WERI-Rb-1 (cell line): ENCODE results near the gene IRS4.

ENCODE experiments used
- DNase-seq: peaks from one replicate; pipeline ENCODE4 v3.0.0-alpha.2; 2020
- H3K27ac ChIP-seq: fragments of 250-450 bp; sonication (Bioruptor Pico); 2 replicates; pipeline ENCODE4 v1.5.1; 2020; ENCODE audit warnings: mild to moderate bottlenecking, moderate library complexity
- H3K27me3 ChIP-seq: fragments of 250-450 bp; sonication (Bioruptor Pico); 2 replicates; pipeline ENCODE4 v1.5.1; 2021; ENCODE audit warnings: mild to moderate bottlenecking, low read depth, moderate library complexity; ENCODE audit not compliant: insufficient read depth, severe bottlenecking
- H3K36me3 ChIP-seq: fragments of 250-450 bp; sonication (Bioruptor Pico); 2 replicates; pipeline ENCODE4 v1.5.1; 2020; ENCODE audit warnings: mild to moderate bottlenecking, moderate library complexity
- H3K4me3 ChIP-seq: 2 replicates; pipeline ENCODE4 v1.5.1; 2011; ENCODE audit warnings: low read depth, mild to moderate bottlenecking, control low read depth, low read length
- H3K9me3 ChIP-seq: fragments of 250-450 bp; sonication (Bioruptor Pico); 2 replicates; pipeline ENCODE4 v1.5.1; 2021; ENCODE audit warnings: mild to moderate bottlenecking, moderate library complexity; ENCODE audit not compliant: severe bottlenecking
- CTCF ChIP-seq: IDR thresholded peaks from 2 replicates; pipeline ENCODE4 v1.5.1; 2011; ENCODE audit warnings: low read depth, mild to moderate bottlenecking, control low read depth, inconsistent platforms, low read length

Gene IRS4

GRCh38 chrX:108735679-108736508, 469 bp downstream of the IRS4 start:
- no peak overlapping the region for H3K27ac ChIP-seq
- H3K4me3 ChIP-seq: no peak overlapping the region
- H3K27me3 ChIP-seq: peaks cover 82% of the 10 kb centered on the region
- TF ChIP-seq CTCF: no peak
- H3K9me3 ChIP-seq: no peaks in the 10 kb centered on the region
- no peak for DNase-seq
- no peaks in the 10 kb centered on the region for H3K36me3 ChIP-seq

- H3K4me3 ChIP-seq: no peak overlapping the region
Observed at GRCh38 chrX:108735091-108735678, 1.2 kb downstream of the IRS4 start.

GRCh38 chrX:108734426-108734825, 1.9 kb downstream of the IRS4 start:
- Histone ChIP-seq H3K27ac (no peak overlapping the region), H3K27me3 (peaks cover 79% of the 10 kb centered on the region), H3K9me3 (no peaks in the 10 kb centered on the region), H3K4me3 (no peak overlapping the region), H3K36me3 (no peaks in the 10 kb centered on the region)
- no peak for TF ChIP-seq CTCF
- DNase-seq: no peak

More at GRCh38 chrX:108735091-108735678, 1.2 kb downstream of the IRS4 start:
- Histone ChIP-seq H3K36me3 (no peaks in the 10 kb centered on the region), H3K27me3 (peaks cover 83% of the 10 kb centered on the region), H3K27ac (no peak overlapping the region), H3K9me3 (no peaks in the 10 kb centered on the region)
- no peak for DNase-seq
- TF ChIP-seq CTCF: no peak

- H3K27ac ChIP-seq: no peak overlapping the region
- H3K27me3 ChIP-seq: peaks cover 87% of the 10 kb centered on the region
- TF ChIP-seq CTCF: no peak
- no peaks in the 10 kb centered on the region for H3K36me3 ChIP-seq
- DNase-seq: no peak
- H3K4me3 ChIP-seq: no peak overlapping the region
- H3K9me3 ChIP-seq: no peaks in the 10 kb centered on the region
Observed at GRCh38 chrX:108732630-108733321, 3.6 kb downstream of the IRS4 start.

GRCh38 chrX:108731153-108731552, 5.2 kb downstream of the IRS4 start:
- no peak for TF ChIP-seq CTCF
- DNase-seq: no peak
- H3K9me3 ChIP-seq: no peaks in the 10 kb centered on the region
- H3K27me3 ChIP-seq: peaks cover 81% of the 10 kb centered on the region
- no peaks in the 10 kb centered on the region for H3K36me3 ChIP-seq
- H3K27ac ChIP-seq: no peak overlapping the region
- H3K4me3 ChIP-seq: no peak overlapping the region
